A673 (cell line): Measurements from ENCODE around the gene XIRP1. TPM values are rescaled to one million over a fixed set of nuclear protein-coding genes. Genes with fewer than 3 reads are reported as not detected.

ENCODE experiments used
- BruUV-seq: library from RNA; stranded (reverse); fragments of 400-500 nt; replicated peaks from 2 replicates; lab custom pipeline; 2021; lab: Mats Ljungman, UMichigan
- CTCF ChIA-PET: fragments of 300-600 bp; sonication (Branson Sonifier 250); formaldehyde crosslinking; loops from one replicate; lab custom pipeline; 2022; ENCODE audit warnings: antibody characterized with exemption; lab: Charles Lee
- POLR2A ChIA-PET: fragments of 300-600 bp; sonication (Branson Sonifier 250); formaldehyde crosslinking; loops from one replicate; lab custom pipeline; 2022; ENCODE audit warnings: antibody characterized with exemption; ENCODE audit not compliant: low non-redundant PET; lab: Charles Lee
- DNase-seq: peaks from one replicate; pipeline ENCODE4 v3.0.0-alpha.2; 2015; ENCODE audit warnings: low spot score
- H3K27ac ChIP-seq: fragments of 200-600 bp; sonication (generic); 2 replicates; pipeline ENCODE4 v1.5.1; 2016; ENCODE audit warnings: mixed run types, low read depth, mild to moderate bottlenecking, mixed read lengths, antibody characterized with exemption, low read length; ENCODE audit not compliant: poor library complexity, severe bottlenecking
- H3K27me3 ChIP-seq: fragments of 200-600 bp; sonication (generic); replicated peaks from 2 replicates; pipeline ENCODE4 v1.6.1; 2017; ENCODE audit warnings: mixed run types, low read depth, mild to moderate bottlenecking, mixed read lengths, antibody characterized with exemption, low read length; ENCODE audit not compliant: insufficient read depth, poor library complexity
- H3K36me3 ChIP-seq: fragments of 200-600 bp; sonication (generic); 2 replicates; pipeline ENCODE4 v1.6.1; 2016; ENCODE audit warnings: mixed run types, mild to moderate bottlenecking, mixed read lengths, antibody characterized with exemption, low read length; ENCODE audit not compliant: insufficient read depth, poor library complexity, severe bottlenecking
- H3K4me1 ChIP-seq: fragments of 200-600 bp; sonication (generic); 2 replicates; pipeline ENCODE4 v1.6.1; 2017; ENCODE audit warnings: mixed run types, mild to moderate bottlenecking, mixed read lengths, antibody characterized with exemption, low read length; ENCODE audit not compliant: insufficient read depth, poor library complexity, severe bottlenecking
- H3K4me3 ChIP-seq: fragments of 200-600 bp; sonication (generic); 2 replicates; pipeline ENCODE4 v1.5.1; 2016; ENCODE audit warnings: low read depth, mixed run types, mild to moderate bottlenecking, mixed read lengths, low read length; ENCODE audit not compliant: poor library complexity, severe bottlenecking
- H3K9me3 ChIP-seq: fragments of 200-600 bp; sonication (generic); 2 replicates; pipeline ENCODE4 v1.6.1; 2016; ENCODE audit warnings: mixed run types, low read depth, mild to moderate bottlenecking, mixed read lengths, antibody characterized with exemption, low read length; ENCODE audit not compliant: poor library complexity, severe bottlenecking
- CTCF ChIP-seq: fragments of 300-800, 200-600 bp; sonication (generic); conservative IDR thresholded peaks from 2 replicates; pipeline ENCODE4 v1.5.1; 2017; ENCODE audit warnings: low read depth, mild to moderate bottlenecking, antibody characterized with exemption, low read length, moderate library complexity, mixed read lengths
- EZH2 ChIP-seq: fragments of 200-600 bp; sonication (generic); IDR thresholded peaks from 2 replicates; pipeline ENCODE4 v1.6.1; 2017; ENCODE audit warnings: borderline replicate concordance, low read depth, mild to moderate bottlenecking, mixed read lengths, antibody characterized with exemption, low read length; ENCODE audit not compliant: poor library complexity, severe bottlenecking
- intact Hi-C: fragments of 100-400 bp; cut with micrococcal nuclease; formaldehyde crosslinking; loops from one replicate; pipeline ENCODE4 v1.10.0; 2022; ENCODE audit not compliant: unreplicated experiment
- total RNA-seq: library from RNA; stranded (reverse); gene quantifications from 2 replicates; pipeline ENCODE4 v1.2.3, GENCODE V29; 2021

The XIRP1 gene
- total RNA-seq, 1 experiment from 2014 or later = not detected

- intact Hi-C loops = no loop called here
- no peak for TF ChIP-seq EZH2
- TF ChIP-seq CTCF = no peak
- Histone ChIP-seq H3K4me1 (peaks cover 4% of the 10 kb centered on the region), H3K36me3 (peaks cover 22% of the 10 kb centered on the region), H3K27me3 (no peaks in the 10 kb centered on the region), H3K4me3 (no peak overlapping the region), H3K27ac (no peak overlapping the region), H3K9me3 (no peaks in the 10 kb centered on the region)
- ChIA-PET POLR2A (no interaction called here), CTCF (no interaction called here)
- no peak for DNase-seq
- no TSS peak for BruUV-seq
Measured at GRCh38 chr3:39142067-39142466, 50.3 kb downstream of the XIRP1 start.

- intact Hi-C loops = no loop called here
- BruUV-seq = no TSS peak
- TF ChIP-seq EZH2 (no peak), CTCF (no peak)
- H3K4me3 ChIP-seq = no peak overlapping the region
- H3K4me1 ChIP-seq = no peaks in the 10 kb centered on the region
- H3K27me3 ChIP-seq = no peaks in the 10 kb centered on the region
- CTCF ChIA-PET = no interaction called here
- no peak for DNase-seq
- POLR2A ChIA-PET = no interaction called here
- H3K27ac ChIP-seq = no peak overlapping the region
- no peaks in the 10 kb centered on the region for H3K9me3 ChIP-seq
- H3K36me3 ChIP-seq = peaks cover 22% of the 10 kb centered on the region
Measured at GRCh38 chr3:39141171-39141995, 51.0 kb downstream of the XIRP1 start.

GRCh38 chr3:39140341-39140971 lies 51.9 kb downstream of the XIRP1 start:
- DNase-seq = no peak
- H3K27ac ChIP-seq = no peak overlapping the region
- H3K36me3 ChIP-seq = peaks cover 18% of the 10 kb centered on the region
- H3K4me3 ChIP-seq = no peak overlapping the region
- H3K9me3 ChIP-seq = no peaks in the 10 kb centered on the region
- no peak for TF ChIP-seq CTCF
- ChIA-PET CTCF (no interaction called here), POLR2A (no interaction called here)
- BruUV-seq = no TSS peak
- intact Hi-C loops = no loop called here
- H3K27me3 ChIP-seq = no peaks in the 10 kb centered on the region
- H3K4me1 ChIP-seq = no peaks in the 10 kb centered on the region
